ENCODE data around the gene CDK5R2. TPM values are rescaled to one million over a fixed set of nuclear protein-coding genes. Genes with fewer than 3 reads are reported as not detected.

Gene CDK5R2
- total RNA-seq, 1 donor from 2014 or later: not detected

DNA sequence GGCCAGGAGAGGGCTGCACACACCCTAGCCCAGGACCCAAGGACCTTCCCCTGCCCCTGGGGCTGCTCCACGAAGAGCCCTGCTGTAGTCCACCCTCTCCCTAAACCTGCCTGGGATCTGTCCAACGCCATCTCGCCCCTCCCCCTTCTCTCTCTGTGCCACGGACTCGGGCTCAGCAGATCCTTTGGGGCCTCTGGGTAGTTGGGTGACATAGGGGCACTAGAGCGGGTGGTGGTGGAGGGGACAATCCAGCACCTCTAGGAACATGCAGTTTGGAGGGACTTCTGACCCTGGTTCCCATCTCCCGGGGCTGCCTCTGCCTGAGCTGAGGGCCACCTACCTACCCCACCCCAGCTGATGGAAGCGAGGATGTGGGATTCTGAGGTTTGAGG lies 41.1 kb downstream of the CDK5R2 start:
- intact Hi-C loops (cut with DNase I): no loop called here
- DNase-seq (ENCODE audit: low spot score): no peak

DNA sequence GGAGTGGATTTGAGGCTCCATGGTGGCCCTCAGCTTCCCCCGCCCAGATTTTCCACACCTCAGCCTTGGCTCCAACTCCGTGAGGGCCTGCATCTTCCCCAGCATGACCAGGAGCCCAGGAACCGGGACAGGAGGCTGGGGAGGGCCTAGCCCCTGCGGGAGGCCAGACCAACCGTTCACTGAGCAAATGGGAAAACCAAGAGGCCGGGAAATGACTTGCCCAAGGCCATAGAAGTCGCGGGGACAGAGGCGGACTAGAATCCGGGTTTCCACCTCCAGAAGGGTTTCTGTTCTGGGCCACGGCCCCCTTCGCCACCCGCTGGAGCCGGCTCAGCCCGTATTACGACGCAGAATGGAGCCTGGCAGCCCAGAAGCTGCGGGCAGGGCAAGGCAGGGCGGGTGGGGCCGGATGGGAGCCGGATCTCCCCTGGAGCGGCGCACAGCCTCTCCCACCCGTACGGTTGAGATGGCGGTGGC lies 41.7 kb downstream of the CDK5R2 start:
- no peak for DNase-seq (ENCODE audit: low spot score)
- intact Hi-C loops (cut with DNase I): no loop called here

DNA sequence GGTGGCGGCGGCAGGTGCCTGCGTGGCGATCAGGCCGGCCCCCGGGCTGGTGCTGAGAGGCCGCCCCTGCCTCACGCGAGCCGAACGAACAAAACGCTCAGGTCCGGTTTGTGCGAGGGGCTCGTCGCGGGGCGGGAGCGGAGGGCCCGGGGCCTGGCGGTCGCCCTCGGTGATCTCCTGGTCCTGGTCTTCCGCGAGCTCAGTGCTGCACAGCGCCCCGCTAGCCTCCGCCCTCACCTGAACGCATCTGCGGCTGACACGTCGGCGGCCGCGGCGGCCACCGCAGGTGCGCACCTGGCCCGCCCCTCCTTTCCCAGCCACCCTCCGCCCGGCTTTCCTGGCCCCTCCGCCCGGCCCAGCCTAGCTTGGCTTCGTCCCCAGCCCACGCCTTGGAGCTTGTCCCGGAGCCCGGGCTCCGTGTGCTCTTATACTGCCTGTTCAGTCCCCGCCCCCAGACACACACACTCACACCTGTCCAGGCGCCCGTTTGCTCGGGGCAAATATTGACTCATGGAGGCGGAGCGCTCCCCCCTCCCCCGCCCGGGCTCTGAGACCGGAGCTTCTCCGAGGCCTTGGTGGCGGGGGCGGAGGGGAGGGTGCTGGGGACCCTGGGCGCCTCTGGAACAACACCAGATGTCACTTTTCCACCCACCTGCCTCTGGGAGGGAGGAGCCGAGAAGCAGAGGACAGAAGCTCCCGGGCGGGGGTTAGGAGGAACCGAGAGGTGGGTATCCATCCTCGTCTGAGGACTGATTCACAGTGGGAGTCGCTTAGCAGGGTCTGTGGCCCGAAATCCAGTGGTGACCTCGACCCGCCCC lies 42.3 kb downstream of the CDK5R2 start:
- DNase-seq (ENCODE audit: low spot score): no peak
- intact Hi-C loops (cut with DNase I): no loop called here

DNA sequence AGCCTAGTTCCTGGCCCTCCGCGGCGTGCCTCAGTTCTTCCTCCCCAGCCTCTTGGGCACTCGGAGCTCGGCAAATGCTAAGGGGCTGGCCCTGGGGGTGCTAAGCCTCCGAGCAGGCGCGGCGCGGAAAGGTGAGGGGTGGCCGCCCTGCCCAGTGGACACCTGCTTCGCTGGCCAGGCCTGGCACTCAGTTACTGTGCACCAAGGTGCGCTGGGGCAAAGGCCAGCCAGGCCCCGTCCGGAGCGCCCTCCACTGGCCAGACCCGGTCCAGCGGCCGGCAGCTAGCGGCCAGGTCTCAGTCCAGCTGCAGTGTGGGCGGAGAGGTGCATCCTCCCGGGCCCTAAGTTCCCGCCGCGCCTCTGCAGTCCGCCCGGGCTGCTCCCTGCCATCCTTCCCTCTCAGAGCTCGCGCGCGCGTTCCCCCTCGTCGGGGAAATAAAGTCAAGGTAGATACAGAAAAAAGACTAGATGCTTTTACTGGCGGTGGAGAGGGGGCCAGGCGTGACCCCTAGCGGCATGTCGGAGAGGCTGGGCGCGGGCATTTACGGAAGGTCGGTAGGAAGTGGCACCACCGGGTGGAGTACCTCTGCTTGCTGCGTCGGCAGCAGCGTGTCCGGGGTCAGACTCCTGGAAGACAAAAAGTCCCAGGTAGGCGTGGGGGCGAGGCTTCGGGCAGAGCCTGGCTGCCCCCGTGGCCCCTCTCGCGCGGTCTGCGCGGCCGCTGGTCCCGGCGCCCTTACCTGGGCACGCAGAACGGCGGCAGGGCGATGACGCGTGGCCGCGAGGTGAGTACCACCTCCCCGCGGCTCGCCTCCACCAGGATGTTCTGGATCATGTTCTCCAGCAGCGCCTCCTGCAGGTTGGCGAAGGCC lies 43.2 kb downstream of the CDK5R2 start:
- intact Hi-C loops (cut with DNase I): no loop called here
- no peak for DNase-seq (ENCODE audit: low spot score)

DNA sequence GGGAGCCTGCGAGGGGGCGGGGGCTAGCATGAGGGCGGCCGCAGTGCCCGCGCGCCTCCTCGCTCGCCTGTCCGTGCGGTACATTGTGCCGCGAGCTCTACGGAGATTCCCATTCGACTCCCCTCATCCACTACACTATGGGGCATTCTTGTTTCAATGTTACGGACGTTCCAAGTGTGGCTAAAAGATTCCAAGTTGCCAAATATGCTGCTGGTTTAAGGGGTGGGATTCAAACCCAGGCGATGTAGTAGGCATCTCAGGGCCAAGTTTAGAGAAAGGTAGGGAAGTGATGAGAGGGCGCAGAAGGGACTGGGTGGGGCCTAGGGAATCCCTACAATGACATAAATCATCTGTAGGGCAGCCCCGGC lies 43.8 kb downstream of the CDK5R2 start:
- DNase-seq (ENCODE audit: low spot score): no peak
- intact Hi-C loops (cut with DNase I): no loop called here

DNA sequence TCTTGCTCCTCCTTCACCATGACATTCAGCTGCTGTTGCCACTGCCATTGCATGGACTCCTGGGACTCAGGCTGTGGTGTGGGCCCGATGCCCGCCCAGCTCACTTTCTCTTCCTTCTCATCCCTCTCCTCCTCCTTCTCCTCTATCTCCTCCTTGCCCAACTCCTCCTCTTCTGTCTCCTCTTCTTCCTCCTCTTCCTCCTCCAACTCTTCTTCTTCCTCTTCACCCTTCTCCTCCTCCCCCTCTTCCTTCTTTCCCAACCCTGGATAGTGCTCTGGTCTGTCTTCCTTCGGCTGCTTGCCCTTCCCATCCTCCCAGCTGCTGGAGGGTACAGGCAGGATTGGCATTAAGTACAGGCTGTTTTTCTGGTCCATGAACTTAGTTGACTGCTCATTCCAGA lies 44.5 kb downstream of the CDK5R2 start:
- intact Hi-C loops (cut with DNase I): no loop called here
- no peak for DNase-seq (ENCODE audit: low spot score)

DNA sequence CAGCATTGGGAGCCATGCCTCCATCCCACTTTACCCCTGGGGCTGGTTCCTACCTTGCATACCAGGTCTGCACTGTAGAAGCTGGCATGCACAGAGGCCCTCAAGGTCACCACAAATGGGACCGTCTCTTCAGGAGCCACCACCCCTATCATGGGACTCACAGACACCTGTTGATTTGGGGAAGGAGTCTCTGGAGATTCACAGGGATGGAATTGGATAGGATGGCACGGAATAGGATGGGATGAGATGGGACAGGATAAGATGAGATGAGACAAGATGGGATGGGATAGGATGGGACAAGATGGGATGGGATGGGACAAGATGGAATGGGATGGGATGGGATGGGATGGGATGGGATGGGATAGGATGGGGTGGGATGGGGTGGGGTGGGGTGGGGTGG lies 49.8 kb downstream of the CDK5R2 start:
- intact Hi-C loops (cut with DNase I): no loop called here
- DNase-seq (ENCODE audit: low spot score): no peak

DNA sequence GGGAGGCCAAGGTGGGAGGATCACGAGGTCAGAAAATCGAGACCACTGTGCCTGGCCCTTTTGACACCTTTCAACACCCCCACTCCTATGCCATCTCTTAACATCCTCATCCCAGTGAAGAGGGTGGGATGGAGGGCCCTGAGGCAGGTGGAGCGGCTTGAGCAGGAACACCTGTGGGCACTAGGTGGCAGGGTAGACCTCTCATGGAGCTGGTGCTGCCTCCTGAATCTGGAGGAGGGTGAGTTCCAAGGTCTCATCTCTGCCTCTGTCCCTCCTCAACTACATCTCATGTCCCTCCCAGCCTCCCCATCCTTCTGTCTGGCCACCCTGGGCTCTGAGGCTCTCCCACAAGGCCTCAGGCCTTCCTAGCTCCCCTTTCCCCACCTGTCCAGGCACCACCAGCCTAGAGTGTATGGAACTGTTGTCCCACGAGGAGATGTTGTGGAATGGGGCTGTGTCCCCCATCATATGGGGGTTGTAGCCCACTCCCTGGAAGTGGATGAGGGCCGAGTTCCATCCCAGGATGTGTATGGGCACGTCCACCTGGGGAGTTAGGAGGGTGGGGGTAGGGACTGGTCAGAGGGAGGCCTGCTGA lies 50.8 kb downstream of the CDK5R2 start:
- intact Hi-C loops (cut with DNase I): no loop called here
- DNase-seq (ENCODE audit: low spot score): no peak

DNA sequence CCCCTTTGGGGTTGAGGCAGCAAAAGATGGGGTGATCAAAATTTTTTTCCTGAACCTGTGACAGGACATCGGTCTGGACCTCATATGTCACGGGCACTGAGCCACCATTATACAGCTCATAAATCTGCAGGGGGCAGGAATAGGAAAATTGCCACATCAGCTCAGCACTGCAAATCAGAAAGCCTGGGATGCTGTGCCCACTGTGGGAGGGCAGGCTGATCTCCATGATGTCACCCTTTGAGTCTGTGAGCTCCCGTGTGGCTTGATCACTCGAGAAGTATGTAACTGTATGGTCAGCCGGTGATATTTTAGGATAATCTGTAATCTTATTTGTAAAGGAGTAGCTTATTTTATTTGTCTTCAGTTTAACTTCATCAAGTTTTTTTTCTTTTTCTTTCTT lies 51.4 kb downstream of the CDK5R2 start:
- intact Hi-C loops (cut with DNase I): no loop called here
- DNase-seq (ENCODE audit: low spot score): no peak

Small RNAs within 50 kb of the gene (microRNA-seq; reads per million reads assigned to microRNA genes)
- 30.7 reads per million, percentile 43 among the genes with 10 or more reads in this experiment for gene MIR375

Other genes with a start within 250 kb of the CDK5R2 start
- 8.6 TPM for gene TTLL4, start 248.8 kb upstream of the CDK5R2 start, total RNA-seq
- gene CYP27A1, start 177.5 kb upstream of the CDK5R2 start, total RNA-seq: 5.2 TPM
- 0.13 TPM for gene PRKAG3, start 127.9 kb upstream of the CDK5R2 start, total RNA-seq
- gene WNT6, start 99.9 kb upstream of the CDK5R2 start, total RNA-seq: 0.46 TPM
- gene WNT10A, start 78.8 kb upstream of the CDK5R2 start, total RNA-seq: not detected
- gene FEV, start 25.5 kb downstream of the CDK5R2 start, total RNA-seq: not detected
- not detected for gene CRYBA2, start 33.8 kb downstream of the CDK5R2 start, total RNA-seq
- gene CFAP65, start 81.8 kb downstream of the CDK5R2 start, total RNA-seq: not detected
- not detected for gene IHH, start 101.3 kb downstream of the CDK5R2 start, total RNA-seq
- gene NHEJ1, start 201.1 kb downstream of the CDK5R2 start, total RNA-seq: 6.7 TPM
- gene SLC23A3, start 210.4 kb downstream of the CDK5R2 start, total RNA-seq: 0.48 TPM
- 67.6 TPM for gene CNPPD1, start 217.3 kb downstream of the CDK5R2 start, total RNA-seq
- gene RETREG2, start 218.6 kb downstream of the CDK5R2 start, total RNA-seq: 31.2 TPM
- 23.9 TPM for gene ZFAND2B, start 247.1 kb downstream of the CDK5R2 start, total RNA-seq